GM12878 (cell line): Measurements from ENCODE around the gene STX1A. TPM values are rescaled to one million over a fixed set of nuclear protein-coding genes. Genes with fewer than 3 reads are reported as not detected.
"Not testable (repeated sequence)": the region's sequence is repeated elsewhere in the genome, so short reads cannot be mapped to it uniquely, and the experiment has no call there.

Experiments
- ATAC-seq: fragments of 200-7000 bp; cut with Tn5 transposase; 3 replicates; pipeline ENCODE4 v1.9.1; 2020; ENCODE audit warnings: mild to moderate bottlenecking, moderate library complexity
- BruUV-seq: library from RNA; stranded (reverse); fragments of 400-500 nt; replicated peaks from 2 replicates; lab custom pipeline; 2021; lab: Mats Ljungman, UMichigan
- CTCF ChIA-PET: fragments of 300-600 bp; sonication (Branson Sonifier 250); formaldehyde crosslinking; extraction: SDS; loops from one replicate; lab custom pipeline; 2021; ENCODE audit warnings: inconsistent platforms; lab: Yijun Ruan, JAX
- POLR2A ChIA-PET: fragments of 350-600 bp; formaldehyde crosslinking; extraction: SDS; loops from one replicate; lab custom pipeline; 2021; ENCODE audit warnings: inconsistent platforms; lab: Charles Lee
- RAD21 ChIA-PET: fragments of 300-600 bp; sonication (Branson Sonifier 250); formaldehyde crosslinking; loops from one replicate; lab custom pipeline; 2023; ENCODE audit warnings: antibody characterized with exemption; ENCODE audit not compliant: unreplicated experiment; lab: Charles Lee
- SMC1A ChIA-PET: fragments of 300-600 bp; sonication (Branson Sonifier 250); formaldehyde crosslinking; loops from one replicate; lab custom pipeline; 2023; ENCODE audit not compliant: unreplicated experiment, uncharacterized antibody; lab: Charles Lee
- DNase-seq: peaks from one replicate; pipeline ENCODE4 v3.0.0-alpha.2; 2011; ENCODE audit warnings: low read depth, low spot score
- FAIRE-seq: peaks from 3 replicates; lab custom pipeline; 2011; peaks lifted over from hg19 to GRCh38; lab: Jason Lieb, UNC
- H2AFZ ChIP-seq: 2 replicates; pipeline ENCODE4 v1.6.0; 2011; ENCODE audit warnings: low read depth, low read length, control low read depth; ENCODE audit not compliant: control insufficient read depth
- H3K27ac ChIP-seq: 2 replicates; pipeline ENCODE4 v1.5.1; 2011; ENCODE audit warnings: control low read depth; ENCODE audit not compliant: control insufficient read depth, insufficient read depth
- H3K27me3 ChIP-seq, 2 experiments: replicated peaks in 1 of 2; 2 replicates each; pipeline versions ENCODE4 v1.6.0 to v1.6.1; 2011; ENCODE audit warnings: low read length in 1 of 2; ENCODE audit not compliant: control insufficient read depth in 2 of 2, insufficient read depth in 2 of 2
- H3K36me3 ChIP-seq, 2 experiments: 2 replicates each; pipeline ENCODE4 v1.5.1; 2011; ENCODE audit warnings: low read length in 1 of 2; ENCODE audit not compliant: control insufficient read depth in 2 of 2, insufficient read depth in 2 of 2
- H3K4me1 ChIP-seq: 2 replicates; pipeline ENCODE4 v1.6.1; 2011; ENCODE audit warnings: mild to moderate bottlenecking, low read length, moderate library complexity, mixed read lengths; ENCODE audit not compliant: control insufficient read depth, insufficient read depth
- H3K4me2 ChIP-seq: 2 replicates; pipeline ENCODE4 v1.6.0; 2011; ENCODE audit warnings: control low read depth; ENCODE audit not compliant: control insufficient read depth, insufficient read depth
- H3K4me3 ChIP-seq: fragments of 200-600 bp; sonication (generic); 2 replicates; pipeline ENCODE4 v1.5.1; 2016
- H3K79me2 ChIP-seq: 2 replicates; pipeline ENCODE4 v1.6.0; 2011; ENCODE audit warnings: low read length; ENCODE audit not compliant: control insufficient read depth, insufficient read depth
- H3K9ac ChIP-seq: 2 replicates; pipeline ENCODE4 v1.8.0; 2011; ENCODE audit warnings: low read length, control low read depth, mixed read lengths; ENCODE audit not compliant: control insufficient read depth, insufficient read depth
- H3K9me3 ChIP-seq: replicated peaks from 3 replicates; pipeline ENCODE4 v1.5.1; 2011; ENCODE audit warnings: mild to moderate bottlenecking, low read length; ENCODE audit not compliant: control insufficient read depth, insufficient read depth
- H4K20me1 ChIP-seq: 2 replicates; pipeline ENCODE4 v1.6.0; 2011; ENCODE audit not compliant: control insufficient read depth, insufficient read depth
- EZH2 ChIP-seq: IDR thresholded peaks from 2 replicates; pipeline ENCODE4 v1.6.1; 2012; ENCODE audit warnings: low read depth, mild to moderate bottlenecking, control low read depth, inconsistent platforms, low read length, borderline replicate concordance; ENCODE audit not compliant: control insufficient read depth
- IRF4 ChIP-seq: IDR thresholded peaks from 2 replicates; pipeline ENCODE4 v1.6.1; 2011; ENCODE audit warnings: low read depth, low read length
- POLR2AphosphoS2 ChIP-seq: IDR thresholded peaks from 2 replicates; pipeline ENCODE4 v1.6.1; 2011; ENCODE audit warnings: low read depth, mild to moderate bottlenecking, low read length, improper control_type of control experiment, moderate library complexity
- TCF3 ChIP-seq: IDR thresholded peaks from 2 replicates; pipeline ENCODE4 v1.6.1; 2012; ENCODE audit warnings: low read depth, mild to moderate bottlenecking, low read length, borderline replicate concordance; ENCODE audit not compliant: insufficient read depth
- WRNIP1 ChIP-seq: IDR thresholded peaks from 2 replicates; pipeline ENCODE4 v1.6.1; 2011; ENCODE audit warnings: low read depth, low read length, improper control_type of control experiment, borderline replicate concordance
- ZNF622 ChIP-seq: fragments of 450-650 bp; IDR thresholded peaks from 2 replicates; pipeline ENCODE4 v1.6.1; 2017; ENCODE audit warnings: mild to moderate bottlenecking, inconsistent platforms
- WGBS: methylation state at CpG from one replicate; pipeline ENCODE4 v1.1.6; 2016; ENCODE audit warnings: low lambda C conversion rate; ENCODE audit not compliant: insufficient replicate concordance, insufficient coverage; ENCODE audit errors: missing lambda C conversion rate; 5-methylcytosine and 5-hydroxymethylcytosine counted together
- in situ Hi-C: fragments of 300-500 bp; cut with MboI; formaldehyde crosslinking; loops from 9 replicates; pipeline ENCODE4 v1.14.3; 2018; ENCODE audit warnings: mixed read lengths
- intact Hi-C: fragments of 100-400 bp; cut with micrococcal nuclease; formaldehyde crosslinking; loops from one replicate; pipeline ENCODE4 v1.14.2; 2022; ENCODE audit not compliant: unreplicated experiment
- polyA plus RNA-seq, 11 experiments: library from polyadenylated mRNA; depleted of rRNA in 4 of 11; unstranded in 6 of 11; stranded (reverse) in 5 of 11; fragments of >200 nt; fragmentation: Nextera tagmentation in 4 of 11; fragmentation: Illumina TruSeq in 1 of 11; extraction: Ambion mirVana in 4 of 11; extraction: Trizol in 1 of 11; gene quantifications; 1 replicate in 1 of 11; 2 replicates in 10 of 11; pipeline versions ENCODE4 v1.2.1 to v1.2.3, GENCODE V29; 2011 to 2016; ENCODE audit warnings: inconsistent platforms in 2 of 11, missing spikeins in 2 of 11, low read depth in 1 of 11
- total RNA-seq, 4 experiments: library from RNA; depleted of rRNA in 3 of 4; stranded (reverse); fragments of >200 nt in 3 of 4; fragmentation: Illumina TruSeq in 1 of 4; extraction: Trizol in 1 of 4; gene quantifications; 2 replicates each; pipeline versions ENCODE4 v1.2.1 to v1.2.3, GENCODE V29; 2013 to 2021
- TF ChIP-seq, protein P1 (sequence below): IDR thresholded peaks from 2 replicates; pipeline ENCODE4 v1.6.1; 2012; ENCODE audit warnings: low read length, inconsistent platforms

STX1A gene
- total and polyA plus RNA-seq, 10 of the 15 experiments (the other 5 are each of a cell fraction or from before 2014, with no cell fraction given) = 0.15 to 5.3 (median 2.5) TPM

DNA sequence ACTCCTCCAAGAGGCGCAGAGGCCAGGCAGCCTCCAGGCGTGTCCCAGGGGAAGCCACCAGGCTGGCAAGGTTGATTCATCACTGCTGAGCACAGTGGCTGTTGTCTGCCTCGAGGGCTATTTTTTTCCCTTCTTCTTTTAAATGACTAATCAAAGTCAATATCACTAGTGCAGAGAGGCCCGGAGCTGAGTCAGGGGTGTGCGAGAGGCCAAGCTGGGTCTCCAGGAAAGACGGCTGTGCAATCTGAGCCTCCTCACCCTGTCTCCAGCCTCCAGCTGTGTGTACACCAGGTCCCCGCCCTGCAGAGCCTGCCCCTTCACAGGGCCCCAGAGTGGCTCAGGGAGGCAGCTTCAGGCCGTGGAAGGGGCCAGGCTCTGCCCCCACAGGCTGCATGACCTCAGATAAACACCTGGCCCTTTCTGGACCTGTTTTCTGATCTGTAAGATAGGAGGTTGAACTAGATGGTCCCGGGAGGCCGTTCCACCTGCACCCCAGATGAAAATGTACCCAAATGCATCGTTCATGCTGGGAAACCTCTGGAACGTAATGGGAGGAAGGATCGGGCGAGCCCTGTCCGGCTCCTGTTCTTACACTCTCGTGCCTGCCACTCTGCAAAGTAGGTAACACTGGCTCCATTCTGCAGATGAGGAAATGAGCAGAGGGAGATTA is 3.7 kb downstream of the STX1A start:
- Histone ChIP-seq H2AFZ (no peak overlapping the region), H3K4me2 (no peak overlapping the region), H3K9me3 (no peaks in the 10 kb centered on the region), H3K9ac (no peak overlapping the region), H3K27me3 (no peaks in the 10 kb centered on the region), H3K27ac (no peak overlapping the region), H3K4me3 (no peak overlapping the region), H3K36me3 (no peaks in the 10 kb centered on the region), H3K4me1 (peaks cover 12% of the 10 kb centered on the region), H3K79me2 (no peaks in the 10 kb centered on the region), H4K20me1 (0 out of 2 replicates have a peak, but pooled peaks cover 4% of the 10 kb centered on the region)
- RAD21 ChIA-PET = interaction anchor here (1.7 kb wide), 1 partner anchor 109 kb away, joined by 4 read pairs; no protein-coding TSS in a partner anchor
- WGBS = 31% methylated on average over 16 of the region's 16 CpGs
- FAIRE-seq = no peak
- BruUV-seq = no TSS peak
- CTCF ChIA-PET = interaction anchor here (0.7 kb wide), 1 partner anchor 30 kb away, joined by 3 read pairs; no protein-coding TSS in a partner anchor
- in situ Hi-C loops = no loop called here
- POLR2A ChIA-PET = no interaction called here
- peak; percentile 40 for ATAC-seq
- SMC1A ChIA-PET = interaction anchor here (0.7 kb wide), 1 partner anchor 263 kb away, joined by 3 read pairs; no protein-coding TSS in a partner anchor
- intact Hi-C loops = no loop called here
- TF ChIP-seq ZNF622 = no peak
- TF ChIP-seq EZH2 = no peak
- no peak for TF ChIP-seq WRNIP1
- TF ChIP-seq POLR2AphosphoS2 = no peak
- no peak for TF ChIP-seq IRF4
- TF ChIP-seq, protein P1, sequence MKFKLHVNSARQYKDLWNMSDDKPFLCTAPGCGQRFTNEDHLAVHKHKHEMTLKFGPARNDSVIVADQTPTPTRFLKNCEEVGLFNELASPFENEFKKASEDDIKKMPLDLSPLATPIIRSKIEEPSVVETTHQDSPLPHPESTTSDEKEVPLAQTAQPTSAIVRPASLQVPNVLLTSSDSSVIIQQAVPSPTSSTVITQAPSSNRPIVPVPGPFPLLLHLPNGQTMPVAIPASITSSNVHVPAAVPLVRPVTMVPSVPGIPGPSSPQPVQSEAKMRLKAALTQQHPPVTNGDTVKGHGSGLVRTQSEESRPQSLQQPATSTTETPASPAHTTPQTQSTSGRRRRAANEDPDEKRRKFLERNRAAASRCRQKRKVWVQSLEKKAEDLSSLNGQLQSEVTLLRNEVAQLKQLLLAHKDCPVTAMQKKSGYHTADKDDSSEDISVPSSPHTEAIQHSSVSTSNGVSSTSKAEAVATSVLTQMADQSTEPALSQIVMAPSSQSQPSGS = no peak
- 0 out of 2 replicates have a peak, but pooled peaks have one; percentile 10 for TF ChIP-seq TCF3
- no peak for DNase-seq

DNA sequence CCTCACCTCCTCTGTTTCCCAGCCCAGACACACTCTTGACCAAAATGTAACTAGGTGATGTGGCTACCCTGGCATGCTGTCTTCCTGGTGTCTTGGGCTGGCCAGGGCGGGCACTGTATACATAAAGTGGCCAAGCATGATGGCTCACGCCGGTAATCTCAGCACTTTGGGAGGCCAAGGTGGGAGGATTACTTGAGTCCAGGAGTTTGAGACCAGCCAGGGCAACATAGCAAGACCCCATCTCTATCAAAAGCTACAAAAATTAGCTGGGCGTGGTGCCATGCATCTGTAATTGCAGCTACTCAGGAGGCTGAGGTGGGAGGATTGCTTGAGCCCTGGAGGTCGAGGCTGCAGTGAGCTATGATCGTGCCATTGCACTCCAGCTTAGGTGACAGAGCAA is 6.2 kb downstream of the STX1A start:
- H3K27ac ChIP-seq, H3K79me2 ChIP-seq, SMC1A ChIA-PET, H3K27me3 ChIP-seq, BruUV-seq, H3K9me3 ChIP-seq, FAIRE-seq, H4K20me1 ChIP-seq, RAD21 ChIA-PET, in situ Hi-C loops, H2AFZ ChIP-seq, ATAC-seq, H3K4me2 ChIP-seq, H3K9ac ChIP-seq, H3K36me3 ChIP-seq, DNase-seq, intact Hi-C loops, H3K4me3 ChIP-seq: not testable (repeated sequence)
- WGBS = 53% methylated on average over 6 of the region's 6 CpGs
- POLR2A ChIA-PET = interaction anchor here (0.5 kb wide), 1 partner anchor 1333 kb away, joined by 4 read pairs; no protein-coding TSS in a partner anchor
- CTCF ChIA-PET = interaction anchor here (0.9 to 2.5 kb wide), 2 partner anchors 11 to 106 kb away, joined by 3 to 6 read pairs; no protein-coding TSS in a partner anchor
- peaks cover 10% of the 10 kb centered on the region for H3K4me1 ChIP-seq
